K562 (cell line): Measurements from ENCODE around the gene PRSS22. TPM values are rescaled to one million over a fixed set of nuclear protein-coding genes. Genes with fewer than 3 reads are reported as not detected.

Experiments used
- BCOR ChIP-seq: fragments of 450-650 bp; IDR thresholded peaks from 2 replicates; pipeline ENCODE4 v1.6.1; 2016
- BDP1 ChIP-seq: IDR thresholded peaks from 3 replicates; pipeline ENCODE4 v1.6.1; 2011; ENCODE audit not compliant: insufficient read length, insufficient read depth
- FOXK1 ChIP-seq: sonication (generic); formaldehyde crosslinking; IDR thresholded peaks from 2 replicates; pipeline ENCODE4 v1.8.0; 2022; ENCODE audit warnings: missing genetic modification reagents, mild to moderate bottlenecking, borderline replicate concordance
- HDAC1 ChIP-seq, 2 experiments: fragments of 450-650 bp; IDR thresholded peaks; 2 replicates each; pipeline ENCODE4 v1.6.1; 2016 to 2017; ENCODE audit warnings: inconsistent platforms in 1 of 2, mild to moderate bottlenecking in 1 of 2, moderate library complexity in 1 of 2
- HMGN3 ChIP-seq: IDR thresholded peaks from 2 replicates; pipeline ENCODE4 v1.6.1; 2011; ENCODE audit warnings: borderline replicate concordance, low read depth, mild to moderate bottlenecking, mixed read lengths, low read length; ENCODE audit not compliant: insufficient read length; ENCODE audit errors: extremely low read depth
- KHSRP ChIP-seq: fragments of 450-650 bp; IDR thresholded peaks from 2 replicates; pipeline ENCODE4 v1.6.1; 2017
- KLF6 ChIP-seq: fragments of 250-450 bp; sonication (Bioruptor Pico); IDR thresholded peaks from 2 replicates; pipeline ENCODE4 v1.4.0; 2020; ENCODE audit warnings: mild to moderate bottlenecking, moderate library complexity, borderline replicate concordance
- NR2C2 ChIP-seq, 2 experiments: fragments of 200-800 bp in 1 of 2; sonication (Bioruptor generic) in 1 of 2; sonication (generic) in 1 of 2; formaldehyde crosslinking in 1 of 2; IDR thresholded peaks; 2 replicates each; pipeline versions ENCODE4 v1.6.1 to v1.8.0; 2016 to 2022; ENCODE audit warnings: mild to moderate bottlenecking in 1 of 2, missing compliant biosample characterization in 1 of 2, missing genetic modification characterization in 1 of 2, missing genetic modification reagents in 1 of 2
- PCBP1 ChIP-seq: fragments of 200-400 bp; formaldehyde crosslinking; IDR thresholded peaks from 2 replicates; pipeline ENCODE4 v1.6.1; 2018; ENCODE audit warnings: mild to moderate bottlenecking, low read depth, low read length; ENCODE audit not compliant: poor library complexity, severe bottlenecking
- TCF7 ChIP-seq: sonication (generic); IDR thresholded peaks from 2 replicates; pipeline ENCODE4 v1.6.1; 2016; ENCODE audit warnings: antibody characterized with exemption, borderline replicate concordance
- TRIM24 ChIP-seq, 2 experiments: fragments of 450-650 bp; IDR thresholded peaks; 2 replicates each; pipeline ENCODE4 v1.6.1; 2016
- XRCC3 ChIP-seq: fragments of 450-650 bp; IDR thresholded peaks from 2 replicates; pipeline ENCODE4 v1.6.1; 2017; ENCODE audit warnings: mild to moderate bottlenecking, moderate library complexity
- ZBED1 ChIP-seq: IDR thresholded peaks from 2 replicates; pipeline ENCODE4 v1.6.1; 2014
- ZNF124 ChIP-seq: sonication (generic); formaldehyde crosslinking; IDR thresholded peaks from 2 replicates; pipeline ENCODE4 v1.8.1; 2022; ENCODE audit warnings: missing genetic modification reagents
- ZNF232 ChIP-seq: sonication (generic); formaldehyde crosslinking; IDR thresholded peaks from 2 replicates; pipeline ENCODE4 v1.8.0; 2022; ENCODE audit warnings: mild to moderate bottlenecking, missing genetic modification reagents
- ZNF785 ChIP-seq: fragments of 250-450 bp; sonication (Bioruptor Pico); IDR thresholded peaks from 2 replicates; pipeline ENCODE4 v1.4.0; 2020; ENCODE audit warnings: mild to moderate bottlenecking
- ZNF79 ChIP-seq: fragments of 250-450 bp; sonication (Bioruptor Pico); IDR thresholded peaks from 2 replicates; pipeline ENCODE4 v1.4.0; 2020; ENCODE audit warnings: low read depth, mild to moderate bottlenecking, moderate library complexity
- polyA plus RNA-seq, 8 experiments: library from polyadenylated mRNA; depleted of rRNA in 4 of 8; stranded (reverse) in 5 of 8; unstranded in 3 of 8; fragments of >200 nt; fragmentation: Nextera tagmentation in 2 of 8; fragmentation: Illumina TruSeq in 1 of 8; extraction: Ambion mirVana in 2 of 8; extraction: Trizol in 1 of 8; gene quantifications; 2 replicates each; pipeline versions ENCODE4 v1.2.1 to v1.2.3, GENCODE V29; 2011 to 2014; ENCODE audit warnings: inconsistent platforms in 1 of 8, missing spikeins in 1 of 8
- total RNA-seq, 7 experiments: library from RNA; depleted of rRNA in 6 of 7; stranded (reverse); fragments of >200 nt in 6 of 7; fragmentation: Illumina TruSeq in 2 of 7; extraction: Trizol in 2 of 7; gene quantifications; 2 replicates each; pipeline versions ENCODE4 v1.2.1 to v1.2.3, GENCODE V29; 2011 to 2021; ENCODE audit warnings: low replicate concordance in 1 of 7
- TF ChIP-seq, protein P1 (sequence below): fragments of 250-450 bp; sonication (Bioruptor Pico); IDR thresholded peaks from 2 replicates; pipeline ENCODE4 v1.4.0; 2020; ENCODE audit warnings: mild to moderate bottlenecking
- TF ChIP-seq, protein P2 (sequence below): sonication (generic); formaldehyde crosslinking; IDR thresholded peaks from 2 replicates; pipeline ENCODE4 v1.8.0; 2023; ENCODE audit warnings: mild to moderate bottlenecking, missing genetic modification reagents
- TF ChIP-seq, protein P3 (sequence below), 3 experiments: fragments of 200-800 bp in 1 of 3; sonication (Bioruptor generic) in 1 of 3; sonication (generic) in 1 of 3; formaldehyde crosslinking in 1 of 3; IDR thresholded peaks; 2 replicates each; pipeline versions ENCODE4 v1.6.1 to v1.8.0; 2016 to 2022; ENCODE audit warnings: mild to moderate bottlenecking in 2 of 3, missing compliant biosample characterization in 2 of 3, missing genetic modification characterization in 2 of 3, missing genetic modification reagents in 1 of 3
- TF ChIP-seq, protein P4 (sequence below): sonication (generic); formaldehyde crosslinking; IDR thresholded peaks from 2 replicates; pipeline ENCODE4 v1.8.0; 2022; ENCODE audit warnings: mild to moderate bottlenecking, low read depth, missing genetic modification reagents
- TF ChIP-seq, protein P5 (sequence below), 2 experiments: IDR thresholded peaks; 2 replicates each; pipeline ENCODE4 v1.6.1; 2011; ENCODE audit warnings: borderline replicate concordance in 1 of 2, control low read depth in 1 of 2, low read depth in 1 of 2, low read length in 1 of 2, mild to moderate bottlenecking in 1 of 2, mixed read lengths in 1 of 2, moderate library complexity in 1 of 2; ENCODE audit not compliant: insufficient read depth in 1 of 2, insufficient read length in 1 of 2, poor library complexity in 1 of 2, severe bottlenecking in 1 of 2; ENCODE audit errors: extremely low read depth in 1 of 2

Gene PRSS22
- total and polyA plus RNA-seq, 9 of the 15 experiments (the other 6 are each of a cell fraction or from before 2014, with no cell fraction given): 0.13 to 0.42 TPM; not detected in 7

DNA sequence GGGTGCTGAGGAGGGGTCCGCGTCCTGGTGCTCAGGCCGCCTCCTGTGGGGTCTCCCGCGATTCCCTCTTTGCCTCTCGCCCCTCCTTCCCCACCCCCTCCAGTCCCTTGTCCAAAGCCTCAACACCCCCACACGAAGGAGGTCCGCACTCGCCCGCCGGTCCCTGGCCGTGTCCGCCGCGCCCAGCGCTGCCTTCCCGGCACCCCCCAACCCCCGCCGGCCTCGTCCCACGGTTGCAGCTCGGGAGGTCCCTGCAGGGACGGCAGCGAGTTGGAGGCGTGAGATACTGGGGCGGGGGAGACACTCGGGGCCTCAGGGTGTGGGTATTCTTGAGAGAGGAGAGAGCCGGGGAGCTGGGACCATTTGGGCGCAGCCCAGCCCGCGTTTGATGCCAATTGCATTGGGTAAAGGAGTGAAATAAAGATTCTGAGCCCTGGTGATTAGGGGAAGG lies 25.5 kb upstream of the PRSS22 start (continued):
- TF ChIP-seq, protein P1, sequence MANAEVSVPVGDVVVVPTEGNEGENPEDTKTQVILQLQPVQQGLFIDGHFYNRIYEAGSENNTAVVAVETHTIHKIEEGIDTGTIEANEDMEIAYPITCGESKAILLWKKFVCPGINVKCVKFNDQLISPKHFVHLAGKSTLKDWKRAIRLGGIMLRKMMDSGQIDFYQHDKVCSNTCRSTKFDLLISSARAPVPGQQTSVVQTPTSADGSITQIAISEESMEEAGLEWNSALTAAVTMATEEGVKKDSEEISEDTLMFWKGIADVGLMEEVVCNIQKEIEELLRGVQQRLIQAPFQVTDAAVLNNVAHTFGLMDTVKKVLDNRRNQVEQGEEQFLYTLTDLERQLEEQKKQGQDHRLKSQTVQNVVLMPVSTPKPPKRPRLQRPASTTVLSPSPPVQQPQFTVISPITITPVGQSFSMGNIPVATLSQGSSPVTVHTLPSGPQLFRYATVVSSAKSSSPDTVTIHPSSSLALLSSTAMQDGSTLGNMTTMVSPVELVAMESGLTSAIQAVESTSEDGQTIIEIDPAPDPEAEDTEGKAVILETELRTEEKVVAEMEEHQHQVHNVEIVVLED (CRISPR knock-in tag): no peak
- TF ChIP-seq KLF6 (CRISPR knock-in tag) (no peak), ZNF124 (no peak), TRIM24 (IDR thresholded peaks at IDR 0.05) (0 out of 4 replicates have a peak, but pooled peaks of 1 of the 2 experiments have one; percentile 23), NR2C2 (CRISPR knock-in tag; IDR thresholded peaks at IDR 0.05) (no peak), NR2C2 (tag; IDR thresholded peaks at IDR 0.05) (peak; percentile 84), BCOR (peak; percentile 53; the same call in 1 of the 2 replicates), TCF7 (0 out of 2 replicates have a peak, but pooled peaks have one; percentile 28), XRCC3 (no peak), PCBP1 (peak; percentile 90), KHSRP (no peak), BDP1 (no peak), ZNF79 (CRISPR knock-in tag) (no peak), ZNF232 (no peak), FOXK1 (CRISPR knock-in tag) (peak; percentile 71; the same call in 1 of the 2 replicates), HDAC1 (IDR thresholded peaks at IDR 0.05) (0 out of 4 replicates have a peak, but pooled peaks of 1 of the 2 experiments have one; percentile 14), HMGN3 (no peak), ZNF785 (no peak), ZBED1 (no peak)
- TF ChIP-seq, protein P2, sequence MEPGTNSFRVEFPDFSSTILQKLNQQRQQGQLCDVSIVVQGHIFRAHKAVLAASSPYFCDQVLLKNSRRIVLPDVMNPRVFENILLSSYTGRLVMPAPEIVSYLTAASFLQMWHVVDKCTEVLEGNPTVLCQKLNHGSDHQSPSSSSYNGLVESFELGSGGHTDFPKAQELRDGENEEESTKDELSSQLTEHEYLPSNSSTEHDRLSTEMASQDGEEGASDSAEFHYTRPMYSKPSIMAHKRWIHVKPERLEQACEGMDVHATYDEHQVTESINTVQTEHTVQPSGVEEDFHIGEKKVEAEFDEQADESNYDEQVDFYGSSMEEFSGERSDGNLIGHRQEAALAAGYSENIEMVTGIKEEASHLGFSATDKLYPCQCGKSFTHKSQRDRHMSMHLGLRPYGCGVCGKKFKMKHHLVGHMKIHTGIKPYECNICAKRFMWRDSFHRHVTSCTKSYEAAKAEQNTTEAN (CRISPR knock-in tag): 0 out of 2 replicates have a peak, but pooled peaks have one; percentile 58
- TF ChIP-seq, protein P3, sequence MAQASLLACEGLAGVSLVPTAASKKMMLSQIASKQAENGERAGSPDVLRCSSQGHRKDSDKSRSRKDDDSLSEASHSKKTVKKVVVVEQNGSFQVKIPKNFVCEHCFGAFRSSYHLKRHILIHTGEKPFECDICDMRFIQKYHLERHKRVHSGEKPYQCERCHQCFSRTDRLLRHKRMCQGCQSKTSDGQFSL (CRISPR knock-in tag; IDR thresholded peaks at IDR 0.05): peak; percentile 91
- TF ChIP-seq, protein P3 (tag; IDR thresholded peaks at IDR 0.05): peak in 1 of 2 experiments; percentile 81; a peak in 2 of 4 replicates
- TF ChIP-seq, protein P4, sequence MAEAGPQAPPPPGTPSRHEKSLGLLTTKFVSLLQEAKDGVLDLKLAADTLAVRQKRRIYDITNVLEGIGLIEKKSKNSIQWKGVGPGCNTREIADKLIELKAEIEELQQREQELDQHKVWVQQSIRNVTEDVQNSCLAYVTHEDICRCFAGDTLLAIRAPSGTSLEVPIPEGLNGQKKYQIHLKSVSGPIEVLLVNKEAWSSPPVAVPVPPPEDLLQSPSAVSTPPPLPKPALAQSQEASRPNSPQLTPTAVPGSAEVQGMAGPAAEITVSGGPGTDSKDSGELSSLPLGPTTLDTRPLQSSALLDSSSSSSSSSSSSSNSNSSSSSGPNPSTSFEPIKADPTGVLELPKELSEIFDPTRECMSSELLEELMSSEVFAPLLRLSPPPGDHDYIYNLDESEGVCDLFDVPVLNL (CRISPR knock-in tag): no peak
- TF ChIP-seq, protein P5, sequence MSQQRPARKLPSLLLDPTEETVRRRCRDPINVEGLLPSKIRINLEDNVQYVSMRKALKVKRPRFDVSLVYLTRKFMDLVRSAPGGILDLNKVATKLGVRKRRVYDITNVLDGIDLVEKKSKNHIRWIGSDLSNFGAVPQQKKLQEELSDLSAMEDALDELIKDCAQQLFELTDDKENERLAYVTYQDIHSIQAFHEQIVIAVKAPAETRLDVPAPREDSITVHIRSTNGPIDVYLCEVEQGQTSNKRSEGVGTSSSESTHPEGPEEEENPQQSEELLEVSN (IDR thresholded peaks at IDR 0.05; ENCODE audit: borderline replicate concordance in 1 of 2, extremely low read depth in 1 of 2, insufficient read depth in 1 of 2, insufficient read length in 1 of 2, low read depth in 1 of 2, low read length in 1 of 2, poor library complexity in 1 of 2, severe bottlenecking in 1 of 2): no peak
